Type B pancreatic cell (in vitro differentiated cells): ENCODE data around the gene CEP112. TPM values are rescaled to one million over a fixed set of nuclear protein-coding genes. Genes with fewer than 3 reads are reported as not detected.
A peak's percentile ranks its signal among the peaks of the same experiment; 100 is the strongest.

Experiments used
- DNase-seq: peaks from one replicate; pipeline ENCODE4 v3.0.0; 2021; ENCODE audit warnings: mixed read lengths; ENCODE audit not compliant: unreplicated experiment; ENCODE audit errors: extremely low spot score
- H3K27ac Mint-ChIP-seq: 2 replicates; pipeline ENCODE4 v1.8.0; 2021; ENCODE audit warnings: mild to moderate bottlenecking, mixed read lengths
- H3K27me3 Mint-ChIP-seq: 2 replicates; pipeline ENCODE4 v1.8.0; 2021; ENCODE audit warnings: mixed read lengths
- H3K36me3 Mint-ChIP-seq: 2 replicates; pipeline ENCODE4 v1.8.0; 2021; ENCODE audit warnings: mixed read lengths
- H3K4me1 Mint-ChIP-seq: one replicate; pipeline ENCODE4 v1.8.0; 2021; ENCODE audit warnings: mixed read lengths; ENCODE audit not compliant: unreplicated experiment
- H3K4me3 Mint-ChIP-seq: 2 replicates; pipeline ENCODE4 v1.8.0; 2021; ENCODE audit warnings: mild to moderate bottlenecking, mixed read lengths
- H3K9me3 Mint-ChIP-seq: 2 replicates; pipeline ENCODE4 v1.8.0; 2021; ENCODE audit warnings: mixed read lengths
- total RNA-seq: library from RNA; stranded (reverse); gene quantifications from 2 replicates; pipeline ENCODE4 v1.2.1, GENCODE V29; 2021; ENCODE audit warnings: low replicate concordance
- TF ChIP-seq, protein P1 (sequence below): fragments of 200-600 bp; sonication (generic); conservative IDR thresholded peaks from 2 replicates; pipeline ENCODE4 v1.5.0; 2021; ENCODE audit warnings: antibody characterized with exemption, mild to moderate bottlenecking

CEP112 gene
- total RNA-seq, 1 donor from 2014 or later: 18.0 TPM

DNA sequence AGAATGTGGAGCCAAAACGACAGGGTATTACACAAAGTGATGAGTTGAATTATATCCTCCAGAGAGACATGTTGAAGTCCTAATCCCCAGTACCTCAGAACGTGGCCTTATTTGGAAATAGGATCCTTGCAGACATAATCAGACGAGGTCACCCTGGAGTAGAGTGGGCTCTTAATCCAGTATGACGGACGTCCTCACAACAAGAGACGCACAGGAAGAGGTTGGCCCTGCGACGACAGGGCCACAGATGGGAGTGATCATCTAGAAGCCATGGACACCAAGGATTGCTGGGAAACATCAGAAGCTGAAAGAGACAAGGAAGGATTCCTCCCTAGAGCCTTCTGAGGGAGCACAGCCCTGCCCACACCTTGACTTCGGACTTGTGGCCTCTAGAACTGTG, 488.0 kb downstream of the CEP112 start:
- no peak for DNase-seq
- H3K4me3 Mint-ChIP-seq: no peak overlapping the region
- peaks cover 14% of the 10 kb centered on the region for H3K4me1 Mint-ChIP-seq
- TF ChIP-seq, protein P1, sequence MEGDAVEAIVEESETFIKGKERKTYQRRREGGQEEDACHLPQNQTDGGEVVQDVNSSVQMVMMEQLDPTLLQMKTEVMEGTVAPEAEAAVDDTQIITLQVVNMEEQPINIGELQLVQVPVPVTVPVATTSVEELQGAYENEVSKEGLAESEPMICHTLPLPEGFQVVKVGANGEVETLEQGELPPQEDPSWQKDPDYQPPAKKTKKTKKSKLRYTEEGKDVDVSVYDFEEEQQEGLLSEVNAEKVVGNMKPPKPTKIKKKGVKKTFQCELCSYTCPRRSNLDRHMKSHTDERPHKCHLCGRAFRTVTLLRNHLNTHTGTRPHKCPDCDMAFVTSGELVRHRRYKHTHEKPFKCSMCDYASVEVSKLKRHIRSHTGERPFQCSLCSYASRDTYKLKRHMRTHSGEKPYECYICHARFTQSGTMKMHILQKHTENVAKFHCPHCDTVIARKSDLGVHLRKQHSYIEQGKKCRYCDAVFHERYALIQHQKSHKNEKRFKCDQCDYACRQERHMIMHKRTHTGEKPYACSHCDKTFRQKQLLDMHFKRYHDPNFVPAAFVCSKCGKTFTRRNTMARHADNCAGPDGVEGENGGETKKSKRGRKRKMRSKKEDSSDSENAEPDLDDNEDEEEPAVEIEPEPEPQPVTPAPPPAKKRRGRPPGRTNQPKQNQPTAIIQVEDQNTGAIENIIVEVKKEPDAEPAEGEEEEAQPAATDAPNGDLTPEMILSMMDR: no peak
- peaks cover 9% of the 10 kb centered on the region for H3K36me3 Mint-ChIP-seq
- no peak overlapping the region for H3K27ac Mint-ChIP-seq
- H3K9me3 Mint-ChIP-seq: no peaks in the 10 kb centered on the region
- no peaks in the 10 kb centered on the region for H3K27me3 Mint-ChIP-seq

DNA sequence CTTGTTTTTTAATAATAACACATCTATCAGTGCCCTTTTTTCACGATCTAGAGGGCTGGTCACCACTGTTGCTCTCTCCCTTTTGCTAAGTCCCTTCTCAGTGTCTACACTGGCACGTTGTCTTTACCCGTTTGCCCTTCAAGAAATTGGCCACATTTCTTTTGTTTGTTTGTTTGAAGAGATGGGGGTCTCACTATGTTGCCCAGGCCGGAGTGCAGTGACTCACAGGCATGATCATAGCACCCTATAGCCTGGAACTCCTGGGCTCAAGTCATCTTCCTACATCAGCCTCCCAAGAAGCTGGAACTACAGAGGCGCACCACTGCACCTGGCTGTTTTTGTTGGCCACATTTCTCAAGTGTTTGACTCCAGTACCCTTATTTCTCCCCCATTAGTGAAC, 492.5 kb downstream of the CEP112 start:
- Mint-ChIP-seq H3K27ac (no peak overlapping the region), H3K4me3 (no peak overlapping the region), H3K36me3 (peaks cover 5% of the 10 kb centered on the region), H3K4me1 (peaks cover 33% of the 10 kb centered on the region), H3K9me3 (no peaks in the 10 kb centered on the region), H3K27me3 (no peaks in the 10 kb centered on the region)
- TF ChIP-seq, protein P1: no peak
- DNase-seq: no peak

DNA sequence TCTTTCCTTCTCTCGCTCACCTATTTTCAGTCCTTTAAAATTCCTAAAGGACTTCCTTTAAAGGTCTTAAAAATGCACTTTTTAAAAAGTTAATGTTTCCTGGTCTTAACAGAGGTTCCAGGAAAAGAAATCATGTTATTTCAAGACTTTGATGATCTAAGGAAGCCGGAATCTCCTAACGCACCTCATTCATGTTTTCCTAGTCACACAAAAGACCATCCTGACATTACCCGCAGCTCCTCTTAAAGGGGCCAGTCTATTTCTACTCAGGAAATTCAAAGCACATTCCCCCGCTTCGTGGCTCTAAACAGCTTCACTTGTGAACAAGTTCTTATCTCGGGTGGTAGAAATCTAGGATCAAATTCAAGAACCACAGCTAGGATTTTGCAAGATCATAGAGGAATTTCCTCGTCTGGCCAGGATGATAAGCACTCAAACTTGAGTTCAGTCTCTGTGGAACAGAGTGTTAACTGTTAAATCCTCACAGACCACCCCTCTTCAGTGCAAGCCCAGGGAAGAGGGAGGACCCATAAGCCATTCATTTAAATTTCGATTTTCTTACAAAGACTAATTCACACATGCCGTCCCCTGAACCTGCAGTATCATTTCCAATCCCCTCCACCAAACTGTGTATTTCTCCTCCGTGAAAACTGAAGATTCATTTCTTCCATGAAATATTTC, 493.4 kb downstream of the CEP112 start:
- H3K4me1 Mint-ChIP-seq: peaks cover 33% of the 10 kb centered on the region
- H3K27me3 Mint-ChIP-seq: no peaks in the 10 kb centered on the region
- TF ChIP-seq, protein P1: no peak
- no peak for DNase-seq
- peak overlapping the region; percentile 64 for H3K27ac Mint-ChIP-seq
- H3K9me3 Mint-ChIP-seq: no peaks in the 10 kb centered on the region
- peak overlapping the region; percentile 82 for H3K4me3 Mint-ChIP-seq
- H3K36me3 Mint-ChIP-seq: peaks cover 5% of the 10 kb centered on the region

DNA sequence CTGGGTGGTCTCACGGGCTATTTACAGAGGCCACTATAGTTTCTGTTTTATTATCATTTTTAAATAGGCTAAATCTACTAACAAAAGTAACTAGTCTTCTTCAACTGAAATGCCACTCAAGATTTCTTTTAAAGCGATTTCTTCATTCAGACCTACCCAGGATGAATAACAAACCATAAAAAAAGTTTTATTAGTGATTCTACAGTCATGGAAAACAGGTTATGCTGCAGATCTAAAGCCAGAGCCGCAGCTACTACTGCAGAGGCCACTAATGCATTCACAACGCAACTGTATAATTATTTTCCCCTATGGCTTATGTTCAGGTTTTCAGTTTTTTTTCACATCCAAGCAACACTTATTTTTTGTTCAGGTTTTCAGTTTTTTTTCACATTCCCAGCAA, 494.3 kb downstream of the CEP112 start:
- peaks cover 33% of the 10 kb centered on the region for H3K4me1 Mint-ChIP-seq
- H3K4me3 Mint-ChIP-seq: peak overlapping the region; percentile 82
- no peaks in the 10 kb centered on the region for H3K9me3 Mint-ChIP-seq
- DNase-seq: no peak
- peaks cover 5% of the 10 kb centered on the region for H3K36me3 Mint-ChIP-seq
- no peaks in the 10 kb centered on the region for H3K27me3 Mint-ChIP-seq
- peak overlapping the region; percentile 64 for H3K27ac Mint-ChIP-seq
- TF ChIP-seq, protein P1: no peak

DNA sequence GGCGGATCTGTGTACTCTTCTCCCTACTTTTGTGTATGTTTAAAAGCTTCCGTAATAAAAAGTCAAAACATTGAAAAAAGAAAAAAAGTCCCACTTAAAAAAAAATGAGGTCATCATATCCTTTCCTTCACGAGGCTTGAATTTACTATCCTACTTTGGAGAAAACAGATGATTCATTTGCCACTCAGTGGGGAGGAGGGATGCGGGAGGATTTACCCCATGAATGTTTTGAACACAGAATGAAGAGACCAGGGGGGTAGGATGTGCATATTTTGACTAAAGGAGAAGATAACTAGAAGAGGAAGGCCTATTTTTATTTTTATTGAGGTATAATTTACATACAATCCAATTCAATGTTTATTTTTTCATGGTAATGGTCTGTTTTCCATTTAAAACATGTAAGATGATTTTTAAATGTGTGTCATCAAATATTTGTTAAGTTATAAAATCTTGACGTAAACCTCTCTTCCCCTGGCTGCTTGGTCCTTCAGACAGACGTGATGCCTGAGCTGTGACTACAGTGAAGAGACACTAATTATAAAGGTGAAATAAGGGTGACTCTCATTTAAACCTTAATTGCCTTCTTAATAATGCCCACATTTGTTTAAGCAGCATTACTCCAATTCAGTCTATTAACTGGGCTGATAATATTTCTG, 495.1 kb downstream of the CEP112 start:
- H3K4me3 Mint-ChIP-seq: peak overlapping the region; percentile 53
- H3K4me1 Mint-ChIP-seq: peaks cover 34% of the 10 kb centered on the region
- H3K36me3 Mint-ChIP-seq: peaks cover 5% of the 10 kb centered on the region
- no peaks in the 10 kb centered on the region for H3K27me3 Mint-ChIP-seq
- TF ChIP-seq, protein P1: no peak
- H3K27ac Mint-ChIP-seq: peak overlapping the region; percentile 8
- no peak for DNase-seq
- H3K9me3 Mint-ChIP-seq: no peaks in the 10 kb centered on the region
